ENCODE measurements around the gene GPR21. TPM values are rescaled to one million over a fixed set of nuclear protein-coding genes. Genes with fewer than 3 reads are reported as not detected.
A peak's percentile ranks its signal among the peaks of the same experiment; 100 is the strongest.

The GPR21 gene
- total RNA-seq, 1 donor from 2014 or later, result 2.9 TPM

- Mint-ChIP-seq H3K36me3 (ENCODE audit: insufficient read depth) (peaks cover 18% of the 10 kb centered on the region), H3K4me3 (ENCODE audit: low read depth) (no peak overlapping the region), H3K4me1 (ENCODE audit: low read depth) (no peaks in the 10 kb centered on the region), H3K9me3 (ENCODE audit: low read depth) (no peaks in the 10 kb centered on the region), H3K27me3 (no peaks in the 10 kb centered on the region), H3K27ac (no peak overlapping the region)
- TF ChIP-seq, protein P1, sequence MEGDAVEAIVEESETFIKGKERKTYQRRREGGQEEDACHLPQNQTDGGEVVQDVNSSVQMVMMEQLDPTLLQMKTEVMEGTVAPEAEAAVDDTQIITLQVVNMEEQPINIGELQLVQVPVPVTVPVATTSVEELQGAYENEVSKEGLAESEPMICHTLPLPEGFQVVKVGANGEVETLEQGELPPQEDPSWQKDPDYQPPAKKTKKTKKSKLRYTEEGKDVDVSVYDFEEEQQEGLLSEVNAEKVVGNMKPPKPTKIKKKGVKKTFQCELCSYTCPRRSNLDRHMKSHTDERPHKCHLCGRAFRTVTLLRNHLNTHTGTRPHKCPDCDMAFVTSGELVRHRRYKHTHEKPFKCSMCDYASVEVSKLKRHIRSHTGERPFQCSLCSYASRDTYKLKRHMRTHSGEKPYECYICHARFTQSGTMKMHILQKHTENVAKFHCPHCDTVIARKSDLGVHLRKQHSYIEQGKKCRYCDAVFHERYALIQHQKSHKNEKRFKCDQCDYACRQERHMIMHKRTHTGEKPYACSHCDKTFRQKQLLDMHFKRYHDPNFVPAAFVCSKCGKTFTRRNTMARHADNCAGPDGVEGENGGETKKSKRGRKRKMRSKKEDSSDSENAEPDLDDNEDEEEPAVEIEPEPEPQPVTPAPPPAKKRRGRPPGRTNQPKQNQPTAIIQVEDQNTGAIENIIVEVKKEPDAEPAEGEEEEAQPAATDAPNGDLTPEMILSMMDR (IDR thresholded peaks at IDR 0.05; ENCODE audit: unreplicated experiment), result no peak
- no peak for DNase-seq (ENCODE audit: low spot score, unreplicated experiment)
Observed at GRCh38 chr9:123069010-123069481, 35.6 kb downstream of the GPR21 start.

- Mint-ChIP-seq H3K27ac (no peak overlapping the region), H3K27me3 (no peaks in the 10 kb centered on the region), H3K9me3 (ENCODE audit: low read depth) (no peaks in the 10 kb centered on the region), H3K36me3 (ENCODE audit: insufficient read depth) (peaks cover 22% of the 10 kb centered on the region), H3K4me1 (ENCODE audit: low read depth) (no peaks in the 10 kb centered on the region), H3K4me3 (ENCODE audit: low read depth) (no peak overlapping the region)
- TF ChIP-seq, protein P1 (IDR thresholded peaks at IDR 0.05; ENCODE audit: unreplicated experiment), result no peak
- DNase-seq (ENCODE audit: low spot score, unreplicated experiment), result no peak
Observed at GRCh38 chr9:123070198-123070597, 36.7 kb downstream of the GPR21 start.

GRCh38 chr9:123072407-123072995, 39.0 kb downstream of the GPR21 start:
- Mint-ChIP-seq H3K4me3 (ENCODE audit: low read depth) (no peak overlapping the region), H3K36me3 (ENCODE audit: insufficient read depth) (peaks cover 15% of the 10 kb centered on the region), H3K27me3 (no peaks in the 10 kb centered on the region), H3K9me3 (ENCODE audit: low read depth) (no peaks in the 10 kb centered on the region), H3K4me1 (ENCODE audit: low read depth) (no peaks in the 10 kb centered on the region), H3K27ac (no peak overlapping the region)
- no peak for DNase-seq (ENCODE audit: low spot score, unreplicated experiment)
- TF ChIP-seq, protein P1 (IDR thresholded peaks at IDR 0.05; ENCODE audit: unreplicated experiment), result no peak

DNA sequence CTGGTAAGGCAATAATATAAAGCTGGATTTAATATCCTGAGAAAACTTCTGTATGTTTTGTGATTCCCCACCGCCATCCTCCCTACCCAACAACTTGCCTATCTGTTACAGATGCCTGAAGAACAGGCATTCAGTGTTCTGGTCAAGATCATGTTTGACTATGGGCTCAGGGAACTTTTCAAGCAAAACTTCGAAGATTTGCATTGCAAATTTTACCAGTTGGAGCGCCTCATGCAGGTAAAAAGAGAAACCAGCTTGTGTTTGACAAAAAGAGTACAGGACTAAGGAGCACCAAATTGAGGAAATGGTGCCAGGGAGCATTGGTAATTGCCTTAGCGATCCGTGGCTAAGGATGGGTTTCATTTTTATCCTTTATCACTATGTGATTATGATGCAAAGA, 40.0 kb downstream of the GPR21 start:
- TF ChIP-seq, protein P1 (IDR thresholded peaks at IDR 0.05; ENCODE audit: unreplicated experiment), result no peak
- peak overlapping the region; percentile 49 for H3K27ac Mint-ChIP-seq
- H3K27me3 Mint-ChIP-seq, result no peaks in the 10 kb centered on the region
- no peak for DNase-seq (ENCODE audit: low spot score, unreplicated experiment)
- H3K36me3 Mint-ChIP-seq (ENCODE audit: insufficient read depth), result peaks cover 13% of the 10 kb centered on the region
- no peak overlapping the region for H3K4me3 Mint-ChIP-seq (ENCODE audit: low read depth)
- no peaks in the 10 kb centered on the region for H3K4me1 Mint-ChIP-seq (ENCODE audit: low read depth)
- no peaks in the 10 kb centered on the region for H3K9me3 Mint-ChIP-seq (ENCODE audit: low read depth)

DNA sequence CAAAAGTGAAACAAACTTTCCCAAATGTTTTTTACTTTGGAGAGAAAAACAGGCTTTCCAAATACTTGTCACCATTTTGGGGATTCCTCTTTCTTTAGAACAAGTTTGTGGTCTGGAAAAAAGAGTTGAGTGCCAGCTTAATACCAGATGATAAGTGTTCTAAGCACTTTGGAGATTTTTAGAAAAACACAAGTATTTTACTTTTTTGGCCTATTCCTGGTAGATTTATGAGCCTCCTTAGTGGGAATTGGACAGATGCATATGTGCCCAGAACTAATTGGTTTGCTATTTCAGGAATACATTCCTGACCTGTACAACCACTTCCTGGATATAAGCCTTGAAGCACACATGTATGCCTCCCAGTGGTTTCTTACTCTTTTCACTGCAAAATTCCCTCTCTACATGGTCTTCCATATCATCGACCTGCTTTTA, 40.5 kb downstream of the GPR21 start:
- H3K4me3 Mint-ChIP-seq (ENCODE audit: low read depth), result no peak overlapping the region
- no peaks in the 10 kb centered on the region for H3K4me1 Mint-ChIP-seq (ENCODE audit: low read depth)
- H3K27me3 Mint-ChIP-seq, result no peaks in the 10 kb centered on the region
- peaks cover 17% of the 10 kb centered on the region for H3K36me3 Mint-ChIP-seq (ENCODE audit: insufficient read depth)
- no peak overlapping the region for H3K27ac Mint-ChIP-seq
- H3K9me3 Mint-ChIP-seq (ENCODE audit: low read depth), result no peaks in the 10 kb centered on the region
- TF ChIP-seq, protein P1 (IDR thresholded peaks at IDR 0.05; ENCODE audit: unreplicated experiment), result no peak
- no peak for DNase-seq (ENCODE audit: low spot score, unreplicated experiment)

Data from progenitor cell of endocrine pancreas (in vitro differentiated cells).